AG04450 (cell line): Measurements from ENCODE around the gene PSEN2. TPM values are rescaled to one million over a fixed set of nuclear protein-coding genes. Genes with fewer than 3 reads are reported as not detected.
A peak's percentile ranks its signal among the peaks of the same experiment; 100 is the strongest.

Experiments
- CTCF ChIA-PET: fragments of 300-600, 350-600 bp; formaldehyde crosslinking; extraction: SDS; loops from one replicate; lab custom pipeline; 2022; ENCODE audit warnings: antibody characterized with exemption, inconsistent platforms; lab: Charles Lee
- POLR2A ChIA-PET: fragments of 350-600 bp; formaldehyde crosslinking; extraction: SDS; loops from one replicate; lab custom pipeline; 2021; ENCODE audit warnings: antibody characterized with exemption, inconsistent platforms; lab: Yijun Ruan, JAX
- DNase-seq: peaks from one replicate; pipeline ENCODE4 v3.0.0-alpha.2; 2011; ENCODE audit warnings: low read depth, low spot score
- H3K27ac ChIP-seq: one replicate; pipeline ENCODE4 v1.5.1; 2012; ENCODE audit warnings: low read depth, low read length, control low read depth
- H3K27me3 ChIP-seq: one replicate; pipeline ENCODE4 v1.6.0; 2012; ENCODE audit warnings: low read length; ENCODE audit not compliant: control insufficient read depth, insufficient read depth
- H3K4me3 ChIP-seq: 2 replicates; pipeline ENCODE4 v1.5.1; 2011; ENCODE audit warnings: mild to moderate bottlenecking, low read depth, low read length, control low read depth
- H3K9me3 ChIP-seq: 2 replicates; pipeline ENCODE4 v1.5.1; 2012; ENCODE audit warnings: low read length; ENCODE audit not compliant: control insufficient read depth, insufficient read depth
- CTCF ChIP-seq: IDR thresholded peaks from 2 replicates; pipeline ENCODE4 v1.5.1; 2011; ENCODE audit warnings: low read depth, low read length, control low read depth, inconsistent platforms
- polyA plus RNA-seq: library from polyadenylated mRNA; depleted of rRNA; stranded (reverse); fragments of >200 nt; gene quantifications from 2 replicates; pipeline ENCODE4 v1.2.3, GENCODE V29; 2011

The PSEN2 gene
- polyA plus RNA-seq, 1 experiment = 12.1 TPM

GRCh38 chr1:226934483-226935237 lies 64.2 kb downstream of the PSEN2 start:
- H3K27ac ChIP-seq = no peak overlapping the region
- H3K9me3 ChIP-seq = no peaks in the 10 kb centered on the region; the same call in 1 of the 2 replicates
- ChIA-PET POLR2A (no interaction called here), CTCF (no interaction called here)
- no peak for DNase-seq
- TF ChIP-seq CTCF = no peak
- H3K4me3 ChIP-seq = no peak overlapping the region
- H3K27me3 ChIP-seq = no peaks in the 10 kb centered on the region

GRCh38 chr1:226937940-226938725 lies 67.7 kb downstream of the PSEN2 start:
- ChIA-PET POLR2A (interaction anchor here (0.5 to 1.1 kb wide), 11 partner anchors 15 to 1292 kb away, joined by 3 to 7 read pairs (median 4); no protein-coding TSS in a partner anchor), CTCF (interaction anchor here (1.1 kb wide), 1 partner anchor 312 kb away, joined by 3 read pairs; no protein-coding TSS in a partner anchor)
- Histone ChIP-seq H3K27ac (no peak overlapping the region), H3K4me3 (no peak overlapping the region), H3K27me3 (peaks cover 3% of the 10 kb centered on the region), H3K9me3 (no peaks in the 10 kb centered on the region; the same call in 1 of the 2 replicates)
- TF ChIP-seq CTCF = no peak
- no peak for DNase-seq

GRCh38 chr1:226938903-226939437 lies 68.6 kb downstream of the PSEN2 start:
- ChIA-PET POLR2A (interaction anchor here (0.6 to 2.2 kb wide), 13 partner anchors 14 to 1291 kb away, joined by 3 to 10 read pairs (median 4); no protein-coding TSS in a partner anchor), CTCF (interaction anchor here (0.6 to 0.7 kb wide), 2 partner anchors 72 to 391 kb away, joined by 3 to 8 read pairs; no protein-coding TSS in a partner anchor)
- no peak for DNase-seq
- no peaks in the 10 kb centered on the region; the same call in 1 of the 2 replicates for H3K9me3 ChIP-seq
- H3K4me3 ChIP-seq = peak overlapping the region; percentile 72
- H3K27ac ChIP-seq = peak overlapping the region; percentile 99
- H3K27me3 ChIP-seq = peaks cover 4% of the 10 kb centered on the region
- TF ChIP-seq CTCF = no peak

- Histone ChIP-seq H3K4me3 (peak overlapping the region; percentile 72), H3K27ac (peak overlapping the region; percentile 99), H3K9me3 (no peaks in the 10 kb centered on the region; the same call in 1 of the 2 replicates), H3K27me3 (peaks cover 4% of the 10 kb centered on the region)
- no peak for DNase-seq
- ChIA-PET POLR2A (interaction anchor here (0.9 to 2.2 kb wide), 6 partner anchors 11 to 379 kb away, joined by 3 to 10 read pairs (median 4); no protein-coding TSS in a partner anchor), CTCF (interaction anchor here (0.6 to 1.1 kb wide), 3 partner anchors 73 to 391 kb away, joined by 3 to 8 read pairs (median 5); no protein-coding TSS in a partner anchor)
- TF ChIP-seq CTCF = no peak
Observed at GRCh38 chr1:226939438-226940028, 69.1 kb downstream of the PSEN2 start.
